IMR-90 (cell line): ENCODE measurements around the gene IFT74.

Source experiments
- CEBPB ChIP-seq: IDR thresholded peaks from 2 replicates; pipeline ENCODE4 v1.6.1; 2012; ENCODE audit warnings: low read depth, low read length, improper control_type of control experiment
- ELK1 ChIP-seq: fragments of 150-350 bp; IDR thresholded peaks from 2 replicates; pipeline ENCODE4 v1.6.1; 2016; ENCODE audit warnings: low read depth, mild to moderate bottlenecking, low read length, moderate library complexity, borderline replicate concordance
- FOS ChIP-seq: fragments of 150-350 bp; IDR thresholded peaks from 2 replicates; pipeline ENCODE4 v1.6.1; 2016; ENCODE audit warnings: low read depth, low read length
- MAFK ChIP-seq: IDR thresholded peaks from 2 replicates; pipeline ENCODE4 v1.6.1; 2012; ENCODE audit warnings: low read depth, low read length, improper control_type of control experiment
- MAZ ChIP-seq: IDR thresholded peaks from 2 replicates; pipeline ENCODE4 v1.6.1; 2012; ENCODE audit warnings: low read depth, mild to moderate bottlenecking, low read length, improper control_type of control experiment, moderate library complexity, borderline replicate concordance
- MXI1 ChIP-seq: IDR thresholded peaks from 2 replicates; pipeline ENCODE4 v1.6.1; 2012; ENCODE audit warnings: low read depth, mild to moderate bottlenecking, low read length, moderate library complexity, borderline replicate concordance
- NFE2L2 ChIP-seq: fragments of 150-350 bp; IDR thresholded peaks from 2 replicates; pipeline ENCODE4 v1.6.1; 2016; ENCODE audit warnings: low read depth, mild to moderate bottlenecking, low read length
- POLR2A ChIP-seq: IDR thresholded peaks from 2 replicates; pipeline ENCODE4 v1.6.1; 2012; ENCODE audit warnings: mild to moderate bottlenecking, low read depth, low read length
- RAD21 ChIP-seq: IDR thresholded peaks from 2 replicates; pipeline ENCODE4 v1.6.1; 2012; ENCODE audit warnings: low read length, improper control_type of control experiment
- RFX5 ChIP-seq: IDR thresholded peaks from 2 replicates; pipeline ENCODE4 v1.8.0; 2012; ENCODE audit warnings: low read depth, mild to moderate bottlenecking, low read length, moderate library complexity
- USF2 ChIP-seq: fragments of 150-350 bp; IDR thresholded peaks from 2 replicates; pipeline ENCODE4 v1.6.1; 2017; ENCODE audit warnings: mild to moderate bottlenecking, antibody characterized with exemption, low read length, low read depth
- TF ChIP-seq, protein P1 (sequence below): conservative IDR thresholded peaks from 2 replicates; pipeline ENCODE4 v1.5.1; 2012; ENCODE audit warnings: mild to moderate bottlenecking, low read depth, low read length, improper control_type of control experiment

DNA sequence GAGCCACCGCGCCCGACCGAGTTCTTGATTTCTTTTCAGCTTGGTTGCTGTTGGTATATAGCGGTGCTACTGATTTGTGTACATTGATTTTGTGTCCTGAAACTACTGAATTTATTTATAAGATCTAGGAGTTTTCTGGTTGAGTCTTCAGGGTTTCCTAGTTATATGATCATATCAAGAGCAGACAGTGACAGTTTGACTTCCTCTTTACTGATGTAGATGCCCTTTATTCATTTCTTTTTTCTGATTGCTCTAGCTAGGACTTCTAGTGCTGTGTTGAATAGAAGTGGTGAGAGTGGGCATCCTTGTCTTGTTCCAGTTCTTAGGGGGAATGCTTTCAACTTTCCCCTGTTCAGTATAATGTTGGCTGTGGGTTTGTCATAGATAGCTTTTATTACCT lies 66.7 kb downstream of the IFT74 start:
- TF ChIP-seq FOS = no peak
- no peak for TF ChIP-seq USF2
- TF ChIP-seq, protein P1, sequence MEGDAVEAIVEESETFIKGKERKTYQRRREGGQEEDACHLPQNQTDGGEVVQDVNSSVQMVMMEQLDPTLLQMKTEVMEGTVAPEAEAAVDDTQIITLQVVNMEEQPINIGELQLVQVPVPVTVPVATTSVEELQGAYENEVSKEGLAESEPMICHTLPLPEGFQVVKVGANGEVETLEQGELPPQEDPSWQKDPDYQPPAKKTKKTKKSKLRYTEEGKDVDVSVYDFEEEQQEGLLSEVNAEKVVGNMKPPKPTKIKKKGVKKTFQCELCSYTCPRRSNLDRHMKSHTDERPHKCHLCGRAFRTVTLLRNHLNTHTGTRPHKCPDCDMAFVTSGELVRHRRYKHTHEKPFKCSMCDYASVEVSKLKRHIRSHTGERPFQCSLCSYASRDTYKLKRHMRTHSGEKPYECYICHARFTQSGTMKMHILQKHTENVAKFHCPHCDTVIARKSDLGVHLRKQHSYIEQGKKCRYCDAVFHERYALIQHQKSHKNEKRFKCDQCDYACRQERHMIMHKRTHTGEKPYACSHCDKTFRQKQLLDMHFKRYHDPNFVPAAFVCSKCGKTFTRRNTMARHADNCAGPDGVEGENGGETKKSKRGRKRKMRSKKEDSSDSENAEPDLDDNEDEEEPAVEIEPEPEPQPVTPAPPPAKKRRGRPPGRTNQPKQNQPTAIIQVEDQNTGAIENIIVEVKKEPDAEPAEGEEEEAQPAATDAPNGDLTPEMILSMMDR = no peak
- TF ChIP-seq RFX5 = no peak
- TF ChIP-seq POLR2A = no peak
- no peak for TF ChIP-seq CEBPB
- no peak for TF ChIP-seq MXI1
- TF ChIP-seq NFE2L2 = no peak
- no peak for TF ChIP-seq ELK1
- TF ChIP-seq RAD21 = no peak
- no peak for TF ChIP-seq MAFK
- TF ChIP-seq MAZ = no peak
